T follicular helper cell (primary cell): ENCODE results near the gene CSH1.
"Not testable (repeated sequence)": the region's sequence is repeated elsewhere in the genome, so short reads cannot be mapped to it uniquely, and the experiment has no call there.

Source experiments
- DNase-seq: peaks from one replicate; pipeline ENCODE4 v3.0.0-alpha.2; 2020; ENCODE audit warnings: low read depth
- total RNA-seq, 2 experiments: gene quantifications; one replicate each; lab custom pipeline; 2026; lab: John Stamatoyannopoulos, UW

The CSH1 gene
- 0 reads per million in 2 experiments for total RNA-seq

GRCh38 chr17:63896524-63897354, at the start of gene CSH1:
Gene CSH1 (minus strand): TSS chr17:63896574. CDS start chr17:63896511, 63 bp downstream.
- not testable (repeated sequence) for DNase-seq

GRCh38 chr17:63945784-63946439, 49.5 kb upstream of the CSH1 start:
- DNase-seq = no peak

- no peak for DNase-seq
Measured at GRCh38 chr17:63944736-63945499, 48.5 kb upstream of the CSH1 start.

GRCh38 chr17:63943745-63944144, 47.4 kb upstream of the CSH1 start:
- no peak for DNase-seq

- no peak for DNase-seq
Measured at GRCh38 chr17:63942309-63942985, 46.1 kb upstream of the CSH1 start.

- no peak for DNase-seq
Measured at GRCh38 chr17:63941751-63942150, 45.4 kb upstream of the CSH1 start.

- no peak for DNase-seq
Measured at GRCh38 chr17:63941162-63941561, 44.8 kb upstream of the CSH1 start.

GRCh38 chr17:63940584-63940983, 44.2 kb upstream of the CSH1 start:
- DNase-seq = no peak

- DNase-seq = no peak
Measured at GRCh38 chr17:63939884-63940283, 43.5 kb upstream of the CSH1 start.

- no peak for DNase-seq
Measured at GRCh38 chr17:63939401-63939800, 43.0 kb upstream of the CSH1 start.

- no peak for DNase-seq
Measured at GRCh38 chr17:63937920-63938319, 41.5 kb upstream of the CSH1 start.

- DNase-seq = no peak
Measured at GRCh38 chr17:63937319-63937718, 40.9 kb upstream of the CSH1 start.

GRCh38 chr17:63934183-63935112, 38.1 kb upstream of the CSH1 start:
- DNase-seq = no peak

GRCh38 chr17:63933598-63933997, 37.2 kb upstream of the CSH1 start:
- no peak for DNase-seq

- no peak for DNase-seq
Measured at GRCh38 chr17:63932721-63933120, 36.3 kb upstream of the CSH1 start.

- DNase-seq = no peak
Measured at GRCh38 chr17:63931981-63932561, 35.7 kb upstream of the CSH1 start, which contains the start of gene CD79B. Gene CD79B (minus strand): TSS chr17:63932331. CDS start chr17:63932261, 70 bp downstream.

GRCh38 chr17:63930951-63931575, 34.7 kb upstream of the CSH1 start:
- peak; percentile 50 for DNase-seq

- DNase-seq = no peak
Measured at GRCh38 chr17:63929860-63930766, 33.7 kb upstream of the CSH1 start.
